PC-9 (cell line): ENCODE measurements around the gene ARX. TPM values are rescaled to one million over a fixed set of nuclear protein-coding genes. Genes with fewer than 3 reads are reported as not detected.

Source experiments
- BruUV-seq: library from RNA; stranded (reverse); fragments of 400-500 nt; replicated peaks from 2 replicates; lab custom pipeline; 2021; lab: Mats Ljungman, UMichigan
- CTCF ChIA-PET: fragments of 300-600 bp; sonication (Branson Sonifier 250); formaldehyde crosslinking; loops from one replicate; lab custom pipeline; 2022; ENCODE audit warnings: antibody characterized with exemption; lab: Charles Lee
- POLR2A ChIA-PET: fragments of 300-600 bp; sonication (Branson Sonifier 250); formaldehyde crosslinking; loops from one replicate; lab custom pipeline; 2022; ENCODE audit warnings: antibody characterized with exemption; ENCODE audit not compliant: unreplicated experiment; lab: Charles Lee
- DNase-seq, 2 experiments: peaks; one replicate each; pipeline versions ENCODE4 v3.0.0 to v3.0.0-alpha.2; 2015 to 2022; ENCODE audit warnings: mixed read lengths in 1 of 2
- H2AFZ ChIP-seq: fragments of 200-600 bp; sonication (generic); 2 replicates; pipeline ENCODE4 v1.8.1; 2017; ENCODE audit warnings: antibody characterized with exemption
- H3F3A ChIP-seq: fragments of 200-600 bp; sonication (generic); 2 replicates; pipeline ENCODE4 v1.8.1; 2017; ENCODE audit warnings: antibody characterized with exemption, mild to moderate bottlenecking, low read depth; ENCODE audit not compliant: insufficient read depth
- H3K27ac ChIP-seq: fragments of 200-600 bp; sonication (generic); 2 replicates; pipeline ENCODE4 v1.6.1; 2016; ENCODE audit warnings: mixed run types
- H3K27me3 ChIP-seq: fragments of 200-600 bp; sonication (generic); 2 replicates; pipeline ENCODE4 v1.6.1; 2016; ENCODE audit warnings: low read depth, mixed run types; ENCODE audit not compliant: insufficient read depth
- H3K36me3 ChIP-seq: fragments of 200-600 bp; sonication (generic); 2 replicates; pipeline ENCODE4 v1.6.1; 2016; ENCODE audit warnings: low read depth, mixed run types
- H3K4me1 ChIP-seq: fragments of 200-600 bp; sonication (generic); replicated peaks from 2 replicates; pipeline ENCODE4 v1.6.1; 2016; ENCODE audit warnings: mixed run types; ENCODE audit not compliant: insufficient read depth
- H3K4me2 ChIP-seq: fragments of 200-600 bp; sonication (generic); 2 replicates; pipeline ENCODE4 v1.6.1; 2017; ENCODE audit warnings: mixed run types
- H3K4me3 ChIP-seq: fragments of 200-600 bp; sonication (generic); 2 replicates; pipeline ENCODE4 v1.6.1; 2016; ENCODE audit warnings: mixed run types
- H3K79me2 ChIP-seq: fragments of 200-600 bp; sonication (generic); 2 replicates; pipeline ENCODE4 v1.6.1; 2017; ENCODE audit warnings: low read depth, mixed run types
- H3K9me2 ChIP-seq: fragments of 200-600 bp; sonication (generic); 2 replicates; pipeline ENCODE4 v1.8.1; 2017; ENCODE audit warnings: mild to moderate bottlenecking; ENCODE audit not compliant: insufficient read depth
- H3K9me3 ChIP-seq: fragments of 200-600 bp; sonication (generic); 2 replicates; pipeline ENCODE4 v1.8.1; 2016; ENCODE audit warnings: low read depth; ENCODE audit not compliant: insufficient read depth
- H4K20me1 ChIP-seq: fragments of 200-600 bp; sonication (generic); 2 replicates; pipeline ENCODE4 v1.8.1; 2017; ENCODE audit not compliant: insufficient read depth
- EZH2 ChIP-seq: fragments of 200-600 bp; sonication (generic); IDR thresholded peaks from 2 replicates; pipeline ENCODE4 v1.8.0; 2017; ENCODE audit warnings: antibody characterized with exemption, low read depth
- intact Hi-C: fragments of 100-400 bp; cut with micrococcal nuclease; formaldehyde crosslinking; loops from one replicate; pipeline ENCODE4 v1.10.0; 2022; ENCODE audit not compliant: unreplicated experiment
- total RNA-seq: library from RNA; stranded (reverse); gene quantifications from 2 replicates; pipeline ENCODE4 v1.2.3, GENCODE V29; 2021
- TF ChIP-seq, protein P1 (sequence below): fragments of 200-600 bp; sonication (generic); conservative IDR thresholded peaks from 2 replicates; pipeline ENCODE4 v1.6.1; 2017; ENCODE audit warnings: mixed run types, antibody characterized with exemption, mild to moderate bottlenecking, moderate library complexity

ARX gene
- total RNA-seq, 1 experiment from 2014 or later: not detected

GRCh38 chrX:24987731-24988130 lies 28.0 kb downstream of the ARX start:
- Histone ChIP-seq H3K27me3 (no peaks in the 10 kb centered on the region), H3K4me2 (no peak overlapping the region), H3K4me1 (no peaks in the 10 kb centered on the region), H3K9me2 (no peaks in the 10 kb centered on the region), H3K36me3 (no peaks in the 10 kb centered on the region), H4K20me1 (no peaks in the 10 kb centered on the region), H3K79me2 (no peaks in the 10 kb centered on the region), H3K9me3 (no peaks in the 10 kb centered on the region), H3K4me3 (no peak overlapping the region), H3F3A (no peaks in the 10 kb centered on the region), H2AFZ (no peak overlapping the region), H3K27ac (no peak overlapping the region)
- POLR2A ChIA-PET: no interaction called here
- CTCF ChIA-PET: no interaction called here
- BruUV-seq: no TSS peak
- intact Hi-C loops: no loop called here
- no peak for DNase-seq
- TF ChIP-seq, protein P1, sequence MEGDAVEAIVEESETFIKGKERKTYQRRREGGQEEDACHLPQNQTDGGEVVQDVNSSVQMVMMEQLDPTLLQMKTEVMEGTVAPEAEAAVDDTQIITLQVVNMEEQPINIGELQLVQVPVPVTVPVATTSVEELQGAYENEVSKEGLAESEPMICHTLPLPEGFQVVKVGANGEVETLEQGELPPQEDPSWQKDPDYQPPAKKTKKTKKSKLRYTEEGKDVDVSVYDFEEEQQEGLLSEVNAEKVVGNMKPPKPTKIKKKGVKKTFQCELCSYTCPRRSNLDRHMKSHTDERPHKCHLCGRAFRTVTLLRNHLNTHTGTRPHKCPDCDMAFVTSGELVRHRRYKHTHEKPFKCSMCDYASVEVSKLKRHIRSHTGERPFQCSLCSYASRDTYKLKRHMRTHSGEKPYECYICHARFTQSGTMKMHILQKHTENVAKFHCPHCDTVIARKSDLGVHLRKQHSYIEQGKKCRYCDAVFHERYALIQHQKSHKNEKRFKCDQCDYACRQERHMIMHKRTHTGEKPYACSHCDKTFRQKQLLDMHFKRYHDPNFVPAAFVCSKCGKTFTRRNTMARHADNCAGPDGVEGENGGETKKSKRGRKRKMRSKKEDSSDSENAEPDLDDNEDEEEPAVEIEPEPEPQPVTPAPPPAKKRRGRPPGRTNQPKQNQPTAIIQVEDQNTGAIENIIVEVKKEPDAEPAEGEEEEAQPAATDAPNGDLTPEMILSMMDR: no peak
- TF ChIP-seq EZH2: no peak

DNA sequence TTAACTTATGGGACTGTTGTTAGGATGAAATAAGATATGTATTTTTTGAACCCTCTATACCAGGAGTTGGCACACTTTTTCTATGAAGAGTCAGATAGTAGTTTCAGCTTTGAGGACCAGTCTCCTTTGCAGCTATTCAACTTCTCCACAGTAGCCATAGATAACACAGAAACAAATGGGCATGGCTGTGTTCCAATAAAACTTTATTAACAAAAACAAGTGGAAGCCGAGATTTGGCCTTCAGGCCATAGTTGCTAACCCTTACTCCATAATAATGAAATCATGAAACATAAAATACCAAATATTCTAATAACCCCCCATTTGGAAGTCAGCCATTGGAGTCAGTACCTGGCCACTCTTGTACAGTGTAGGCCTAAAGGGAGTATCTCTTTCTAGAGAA lies 30.6 kb downstream of the ARX start:
- H3K36me3 ChIP-seq: no peaks in the 10 kb centered on the region
- no peaks in the 10 kb centered on the region for H3K9me3 ChIP-seq
- BruUV-seq: no TSS peak
- ChIA-PET POLR2A (no interaction called here), CTCF (no interaction called here)
- no peak overlapping the region for H2AFZ ChIP-seq
- H3K4me1 ChIP-seq: no peaks in the 10 kb centered on the region
- intact Hi-C loops: no loop called here
- H3K4me3 ChIP-seq: no peak overlapping the region
- DNase-seq: no peak
- H3K79me2 ChIP-seq: no peaks in the 10 kb centered on the region
- no peaks in the 10 kb centered on the region for H4K20me1 ChIP-seq
- no peak overlapping the region for H3K4me2 ChIP-seq
- no peaks in the 10 kb centered on the region for H3K9me2 ChIP-seq
- no peaks in the 10 kb centered on the region for H3K27me3 ChIP-seq
- H3F3A ChIP-seq: no peaks in the 10 kb centered on the region
- H3K27ac ChIP-seq: no peak overlapping the region
- no peak for TF ChIP-seq EZH2
- TF ChIP-seq, protein P1: no peak

- ChIA-PET CTCF (no interaction called here), POLR2A (no interaction called here)
- H2AFZ ChIP-seq: no peak overlapping the region
- no peak overlapping the region for H3K27ac ChIP-seq
- no peaks in the 10 kb centered on the region for H3K27me3 ChIP-seq
- no peaks in the 10 kb centered on the region for H3K36me3 ChIP-seq
- no peaks in the 10 kb centered on the region for H3K9me2 ChIP-seq
- no peaks in the 10 kb centered on the region for H3K79me2 ChIP-seq
- BruUV-seq: no TSS peak
- no peaks in the 10 kb centered on the region for H3K4me1 ChIP-seq
- intact Hi-C loops: no loop called here
- H4K20me1 ChIP-seq: no peaks in the 10 kb centered on the region
- no peaks in the 10 kb centered on the region for H3K9me3 ChIP-seq
- H3F3A ChIP-seq: no peaks in the 10 kb centered on the region
- H3K4me2 ChIP-seq: no peak overlapping the region
- DNase-seq: no peak
- H3K4me3 ChIP-seq: no peak overlapping the region
- TF ChIP-seq, protein P1: no peak
- TF ChIP-seq EZH2: no peak
These were observed 31.8 kb downstream of the ARX start for GRCh38 chrX:24983931-24984330.
